Measurements from ENCODE around the gene KCNQ1. TPM values are rescaled to one million over a fixed set of nuclear protein-coding genes. Genes with fewer than 3 reads are reported as not detected.

The KCNQ1 gene
- polyA plus RNA-seq, 1 donor from 2014 or later: not detected

GRCh38 chr11:2732940-2733628 lies 288.3 kb downstream of the KCNQ1 start:
- Histone ChIP-seq H2AFZ (ENCODE audit: low read depth, low read length) (no peak overlapping the region), H3K27me3 (ENCODE audit: insufficient read depth, low read depth, low read length) (no peaks in the 10 kb centered on the region), H3K4me2 (ENCODE audit: low read length) (no peak overlapping the region), H3F3A (ENCODE audit: insufficient read depth, low read length, poor library complexity, severe bottlenecking) (no peaks in the 10 kb centered on the region), H3K4me3 (ENCODE audit: low read length) (no peak overlapping the region), H3K9me3 (ENCODE audit: low read length) (no peaks in the 10 kb centered on the region), H3K9me2 (ENCODE audit: insufficient read depth, low read length) (no peaks in the 10 kb centered on the region), H3K36me3 (ENCODE audit: insufficient read depth, low read length) (no peaks in the 10 kb centered on the region), H3K27ac (ENCODE audit: low read length) (no peak overlapping the region), H3K9ac (ENCODE audit: low read length) (no peak overlapping the region), H4K20me1 (ENCODE audit: insufficient read depth) (no peaks in the 10 kb centered on the region), H3K79me2 (replicated peaks; ENCODE audit: insufficient read depth, low read length) (no peaks in the 10 kb centered on the region)
- TF ChIP-seq, protein P1, sequence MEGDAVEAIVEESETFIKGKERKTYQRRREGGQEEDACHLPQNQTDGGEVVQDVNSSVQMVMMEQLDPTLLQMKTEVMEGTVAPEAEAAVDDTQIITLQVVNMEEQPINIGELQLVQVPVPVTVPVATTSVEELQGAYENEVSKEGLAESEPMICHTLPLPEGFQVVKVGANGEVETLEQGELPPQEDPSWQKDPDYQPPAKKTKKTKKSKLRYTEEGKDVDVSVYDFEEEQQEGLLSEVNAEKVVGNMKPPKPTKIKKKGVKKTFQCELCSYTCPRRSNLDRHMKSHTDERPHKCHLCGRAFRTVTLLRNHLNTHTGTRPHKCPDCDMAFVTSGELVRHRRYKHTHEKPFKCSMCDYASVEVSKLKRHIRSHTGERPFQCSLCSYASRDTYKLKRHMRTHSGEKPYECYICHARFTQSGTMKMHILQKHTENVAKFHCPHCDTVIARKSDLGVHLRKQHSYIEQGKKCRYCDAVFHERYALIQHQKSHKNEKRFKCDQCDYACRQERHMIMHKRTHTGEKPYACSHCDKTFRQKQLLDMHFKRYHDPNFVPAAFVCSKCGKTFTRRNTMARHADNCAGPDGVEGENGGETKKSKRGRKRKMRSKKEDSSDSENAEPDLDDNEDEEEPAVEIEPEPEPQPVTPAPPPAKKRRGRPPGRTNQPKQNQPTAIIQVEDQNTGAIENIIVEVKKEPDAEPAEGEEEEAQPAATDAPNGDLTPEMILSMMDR (IDR thresholded peaks at IDR 0.05; ENCODE audit: poor library complexity, severe bottlenecking): no peak
- TF ChIP-seq EP300 (conservative IDR thresholded peaks at IDR 0.05; ENCODE audit: poor library complexity, severe bottlenecking) (no peak), SMC3 (conservative IDR thresholded peaks at IDR 0.05; ENCODE audit: poor library complexity) (no peak), POLR2AphosphoS5 (IDR thresholded peaks at IDR 0.05) (no peak), MXI1 (conservative IDR thresholded peaks at IDR 0.05; ENCODE audit: poor library complexity, severe bottlenecking) (no peak), EZH2 (IDR thresholded peaks at IDR 0.05; ENCODE audit: borderline replicate concordance, insufficient read depth, low read length, poor library complexity, severe bottlenecking) (no peak), RAD21 (conservative IDR thresholded peaks at IDR 0.05) (no peak), TAF1 (IDR thresholded peaks at IDR 0.05; ENCODE audit: low read depth) (no peak), REST (IDR thresholded peaks at IDR 0.05; ENCODE audit: borderline replicate concordance) (no peak)

DNA sequence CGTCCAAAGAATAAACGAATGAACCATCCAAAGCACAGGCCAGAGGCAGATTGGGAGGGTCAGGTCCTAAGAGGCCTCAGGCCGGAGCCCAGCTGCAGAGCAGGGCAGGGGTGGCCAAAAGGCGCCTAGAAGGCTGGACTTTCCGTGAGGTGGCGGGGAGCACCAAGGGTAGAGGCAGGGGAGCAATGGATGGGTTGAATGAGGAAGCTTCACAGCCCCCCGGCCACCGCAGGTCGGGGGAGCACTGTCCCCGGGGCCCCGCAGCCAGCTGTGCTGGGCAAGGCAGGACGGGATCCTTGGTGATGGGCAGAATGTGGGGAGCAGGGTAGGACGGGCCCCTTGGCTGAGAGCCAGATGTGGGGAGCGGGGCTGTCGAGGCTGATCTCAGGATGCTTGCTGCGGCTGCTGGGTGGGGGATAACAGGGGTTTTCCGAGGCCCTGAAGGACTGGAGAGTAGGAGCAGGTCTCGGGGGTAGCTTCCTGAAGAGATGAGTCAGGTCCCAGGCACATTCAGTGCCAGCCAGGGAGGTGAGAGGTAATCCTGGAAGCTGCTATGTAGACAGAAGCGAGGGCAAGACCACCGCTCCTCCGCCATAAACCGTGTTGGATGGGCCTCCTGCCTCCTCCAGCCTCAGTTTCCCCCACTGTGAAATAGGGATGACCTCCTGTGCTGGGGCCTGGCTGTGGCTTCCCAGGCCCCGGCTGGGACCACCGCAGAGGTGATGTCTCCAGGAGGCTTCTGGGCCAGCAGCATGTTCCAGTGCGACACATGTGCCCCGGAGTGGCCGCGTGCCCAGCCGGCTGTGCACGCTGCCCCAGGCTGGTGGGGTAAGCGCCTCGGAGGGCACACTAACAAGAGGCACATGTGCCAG lies 289.6 kb downstream of the KCNQ1 start:
- Histone ChIP-seq H3K4me3 (ENCODE audit: low read length) (no peak overlapping the region), H4K20me1 (ENCODE audit: insufficient read depth) (no peaks in the 10 kb centered on the region), H2AFZ (ENCODE audit: low read depth, low read length) (no peak overlapping the region), H3K79me2 (replicated peaks; ENCODE audit: insufficient read depth, low read length) (no peaks in the 10 kb centered on the region), H3K36me3 (ENCODE audit: insufficient read depth, low read length) (no peaks in the 10 kb centered on the region), H3K9me3 (ENCODE audit: low read length) (no peaks in the 10 kb centered on the region), H3F3A (ENCODE audit: insufficient read depth, low read length, poor library complexity, severe bottlenecking) (no peaks in the 10 kb centered on the region), H3K4me2 (ENCODE audit: low read length) (no peak overlapping the region), H3K9ac (ENCODE audit: low read length) (no peak overlapping the region), H3K27ac (ENCODE audit: low read length) (no peak overlapping the region), H3K27me3 (ENCODE audit: insufficient read depth, low read depth, low read length) (no peaks in the 10 kb centered on the region), H3K9me2 (ENCODE audit: insufficient read depth, low read length) (no peaks in the 10 kb centered on the region)
- TF ChIP-seq EZH2 (IDR thresholded peaks at IDR 0.05; ENCODE audit: borderline replicate concordance, insufficient read depth, low read length, poor library complexity, severe bottlenecking) (no peak), TAF1 (IDR thresholded peaks at IDR 0.05; ENCODE audit: low read depth) (no peak), RAD21 (conservative IDR thresholded peaks at IDR 0.05) (no peak), POLR2AphosphoS5 (IDR thresholded peaks at IDR 0.05) (no peak)

Measured in neural cell (in vitro differentiated cells).